SH-SY5Y (cell line): ENCODE measurements around the gene S100G.

Source experiments
- GATA2 ChIP-seq: IDR thresholded peaks from 2 replicates; pipeline ENCODE4 v1.6.1; 2011; ENCODE audit warnings: mild to moderate bottlenecking, low read depth, low read length
- GATA3 ChIP-seq: IDR thresholded peaks from 2 replicates; pipeline ENCODE4 v1.6.1; 2011; ENCODE audit warnings: low read depth, mild to moderate bottlenecking, low read length, moderate library complexity

DNA sequence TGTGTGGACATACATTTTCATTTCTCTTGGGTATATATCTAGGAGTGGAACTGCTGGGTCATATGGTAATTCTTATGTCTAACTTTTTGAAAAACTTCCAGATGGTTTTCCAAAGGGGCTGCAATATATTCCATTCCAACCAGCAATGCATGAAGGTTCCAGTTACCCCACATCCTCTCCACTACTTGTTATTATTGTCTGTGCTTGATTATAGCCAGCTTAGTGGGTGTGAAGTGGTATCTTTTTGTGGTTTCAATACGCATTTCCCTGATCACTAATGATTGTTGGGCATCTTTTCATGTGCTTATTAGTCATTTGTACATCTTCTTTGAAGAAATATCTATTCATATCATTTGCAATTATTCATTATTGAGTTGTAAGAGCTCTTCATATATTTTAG is 31.5 kb upstream of the S100G start:
- TF ChIP-seq GATA2 (no peak), GATA3 (no peak)
